HEK293 (cell line): ENCODE data around the gene MDFIC.

ENCODE experiments used
- CTCF ChIA-PET: fragments of 350-600 bp; formaldehyde crosslinking; extraction: SDS; loops from one replicate; lab custom pipeline; 2021; ENCODE audit warnings: antibody characterized with exemption; lab: Yijun Ruan, JAX
- POLR2A ChIA-PET: fragments of 300-600 bp; formaldehyde crosslinking; extraction: SDS; loops from one replicate; lab custom pipeline; 2020; ENCODE audit warnings: antibody characterized with exemption, inconsistent platforms; lab: Yijun Ruan, JAX
- H3K27ac ChIP-seq: fragments of 200-500 bp; sonication (Bioruptor generic); 2 replicates; pipeline ENCODE4 v1.5.1; 2014; ENCODE audit warnings: low read depth, low read length, control low read depth, inconsistent platforms; ENCODE audit errors: extremely low read depth
- H3K36me3 ChIP-seq, 2 experiments: fragments of 200-500 bp in 1 of 2; sonication (Bioruptor generic) in 1 of 2; 1 replicate in 1 of 2; 2 replicates in 1 of 2; pipeline ENCODE4 v1.5.1; 2014 to 2017; ENCODE audit warnings: inconsistent platforms in 2 of 2, low read length in 2 of 2; ENCODE audit not compliant: control insufficient read depth in 2 of 2, insufficient read depth in 1 of 2
- H3K4me1 ChIP-seq: fragments of 200-500 bp; sonication (Bioruptor generic); 2 replicates; pipeline ENCODE4 v1.5.1; 2014; ENCODE audit warnings: mild to moderate bottlenecking, low read length, inconsistent platforms; ENCODE audit not compliant: control insufficient read depth, insufficient read depth
- H3K4me3 ChIP-seq: 2 replicates; pipeline ENCODE4 v1.5.1; 2011; ENCODE audit warnings: low read depth, mild to moderate bottlenecking, control low read depth, low read length, moderate library complexity
- H3K9me3 ChIP-seq: fragments of 200-500 bp; sonication (Bioruptor generic); 2 replicates; pipeline ENCODE4 v1.5.1; 2014; ENCODE audit warnings: low read depth, low read length, inconsistent platforms; ENCODE audit not compliant: control insufficient read depth, insufficient read depth
- EGR2 ChIP-seq: fragments of 450-650 bp; formaldehyde crosslinking; IDR thresholded peaks from 2 replicates; pipeline ENCODE4 v1.5.1; 2016; ENCODE audit warnings: low read depth, missing biosample characterization, missing genetic modification characterization
- HOXD13 ChIP-seq: sonication (generic); formaldehyde crosslinking; IDR thresholded peaks from 2 replicates; pipeline ENCODE4 v1.8.0; 2022; ENCODE audit warnings: missing genetic modification reagents, borderline replicate concordance
- OSR2 ChIP-seq: fragments of 450-650 bp; formaldehyde crosslinking; IDR thresholded peaks from 2 replicates; pipeline ENCODE4 v1.5.1; 2016; ENCODE audit warnings: missing biosample characterization, missing genetic modification characterization
- REPIN1 ChIP-seq: fragments of 450-650 bp; formaldehyde crosslinking; IDR thresholded peaks from 2 replicates; pipeline ENCODE4 v1.5.1; 2017; ENCODE audit warnings: missing biosample characterization, missing genetic modification characterization, low read depth
- ZBTB1 ChIP-seq: fragments of 450-650 bp; formaldehyde crosslinking; IDR thresholded peaks from 2 replicates; pipeline ENCODE4 v1.5.1; 2016; ENCODE audit warnings: missing biosample characterization, missing genetic modification characterization
- ZNF138 ChIP-seq: fragments of 450-650 bp; formaldehyde crosslinking; IDR thresholded peaks from 2 replicates; pipeline ENCODE4 v1.5.1; 2016; ENCODE audit warnings: missing biosample characterization, missing genetic modification characterization, borderline replicate concordance
- ZNF146 ChIP-seq: fragments of 450-650 bp; formaldehyde crosslinking; IDR thresholded peaks from 2 replicates; pipeline ENCODE4 v1.5.1; 2016; ENCODE audit warnings: missing biosample characterization, missing genetic modification characterization
- ZNF184 ChIP-seq: fragments of 450-650 bp; IDR thresholded peaks from 2 replicates; pipeline ENCODE4 v1.5.1; 2018; ENCODE audit warnings: missing biosample characterization, mild to moderate bottlenecking, missing genetic modification characterization
- ZNF266 ChIP-seq: fragments of 450-650 bp; formaldehyde crosslinking; IDR thresholded peaks from 2 replicates; pipeline ENCODE4 v1.5.1; 2016; ENCODE audit warnings: missing biosample characterization, missing genetic modification characterization, low read depth
- ZNF324 ChIP-seq: fragments of 450-650 bp; formaldehyde crosslinking; IDR thresholded peaks from 2 replicates; pipeline ENCODE4 v1.5.1; 2016; ENCODE audit warnings: missing biosample characterization, missing genetic modification characterization
- ZNF354C ChIP-seq: fragments of 450-650 bp; formaldehyde crosslinking; IDR thresholded peaks from 2 replicates; pipeline ENCODE4 v1.5.1; 2016; ENCODE audit warnings: missing biosample characterization, missing genetic modification characterization, low read depth, borderline replicate concordance
- ZNF404 ChIP-seq: fragments of 450-650 bp; formaldehyde crosslinking; IDR thresholded peaks from 2 replicates; pipeline ENCODE4 v1.5.1; 2017; ENCODE audit warnings: missing biosample characterization, missing genetic modification characterization
- ZNF423 ChIP-seq: fragments of 450-650 bp; formaldehyde crosslinking; IDR thresholded peaks from 2 replicates; pipeline ENCODE4 v1.5.1; 2016; ENCODE audit warnings: missing biosample characterization, missing genetic modification characterization
- ZNF48 ChIP-seq: fragments of 450-650 bp; formaldehyde crosslinking; IDR thresholded peaks from 2 replicates; pipeline ENCODE4 v1.5.1; 2016; ENCODE audit warnings: missing biosample characterization, missing genetic modification characterization
- ZNF529 ChIP-seq: fragments of 450-650 bp; formaldehyde crosslinking; IDR thresholded peaks from 2 replicates; pipeline ENCODE4 v1.5.1; 2017; ENCODE audit warnings: missing genetic modification characterization, missing biosample characterization; ENCODE audit not compliant: insufficient replicate concordance
- ZNF621 ChIP-seq: fragments of 450-650 bp; formaldehyde crosslinking; IDR thresholded peaks from 2 replicates; pipeline ENCODE4 v1.5.1; 2017; ENCODE audit warnings: missing biosample characterization, missing genetic modification characterization
- ZNF626 ChIP-seq: fragments of 450-650 bp; sonication (Bioruptor Pico); formaldehyde crosslinking; IDR thresholded peaks from 2 replicates; pipeline ENCODE4 v1.5.1; 2018; ENCODE audit warnings: missing biosample characterization, missing genetic modification characterization, inconsistent platforms
- ZNF660 ChIP-seq: fragments of 450-650 bp; IDR thresholded peaks from 2 replicates; pipeline ENCODE4 v1.5.1; 2018; ENCODE audit warnings: missing biosample characterization, mild to moderate bottlenecking, missing genetic modification characterization
- ZNF747 ChIP-seq: fragments of 450-650 bp; formaldehyde crosslinking; IDR thresholded peaks from 2 replicates; pipeline ENCODE4 v1.5.1; 2016; ENCODE audit warnings: missing biosample characterization, missing genetic modification characterization
- ZNF785 ChIP-seq: fragments of 450-650 bp; formaldehyde crosslinking; IDR thresholded peaks from 2 replicates; pipeline ENCODE4 v1.5.1; 2016; ENCODE audit warnings: missing biosample characterization, missing genetic modification characterization
- ZSCAN16 ChIP-seq: fragments of 450-650 bp; formaldehyde crosslinking; IDR thresholded peaks from 2 replicates; pipeline ENCODE4 v1.5.1; 2016; ENCODE audit warnings: missing biosample characterization, missing genetic modification characterization
- TF ChIP-seq, protein P1 (sequence below): fragments of 450-650 bp; formaldehyde crosslinking; IDR thresholded peaks from 2 replicates; pipeline ENCODE4 v1.5.1; 2016; ENCODE audit warnings: missing biosample characterization, missing genetic modification characterization
- TF ChIP-seq, protein P2 (sequence below): fragments of 450-650 bp; formaldehyde crosslinking; IDR thresholded peaks from 2 replicates; pipeline ENCODE4 v1.5.1; 2017; ENCODE audit warnings: missing biosample characterization, missing genetic modification characterization
- TF ChIP-seq, protein P3 (sequence below): fragments of 450-650 bp; formaldehyde crosslinking; optimal IDR thresholded peaks from 2 replicates; pipeline ENCODE3; 2016; ENCODE audit warnings: missing biosample characterization, mild to moderate bottlenecking, missing genetic modification characterization
- TF ChIP-seq, protein P4 (sequence below): fragments of 450-650 bp; formaldehyde crosslinking; IDR thresholded peaks from 2 replicates; pipeline ENCODE4 v1.5.1; 2016; ENCODE audit warnings: missing biosample characterization, missing genetic modification characterization, low read depth

MDFIC gene

DNA sequence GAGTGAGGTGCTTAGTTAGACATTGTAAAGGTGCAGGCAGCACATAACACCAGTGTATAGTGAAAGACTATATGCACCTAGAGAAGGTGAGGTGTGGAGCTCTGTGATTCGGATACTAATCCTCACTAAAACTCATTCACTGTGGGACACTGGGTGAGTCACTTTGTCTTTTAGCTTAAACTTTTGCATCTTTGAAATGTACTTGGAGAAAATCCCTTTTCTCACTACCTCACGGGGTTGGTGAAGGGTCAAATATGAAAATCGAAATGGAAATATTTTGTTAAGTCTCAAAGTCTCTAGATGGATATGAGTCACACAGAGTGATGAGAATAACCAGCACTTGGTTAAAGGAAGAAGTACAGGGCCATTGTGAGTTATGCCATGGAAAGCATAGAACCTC lies 38.0 kb downstream of the MDFIC start:
- H3K27ac ChIP-seq = no peak overlapping the region
- H3K36me3 ChIP-seq = no peaks in the 10 kb centered on the region
- H3K4me3 ChIP-seq = no peak overlapping the region
- POLR2A ChIA-PET = no interaction called here
- no peak for TF ChIP-seq ZNF324 (tag by site-specific recombination)
- no peaks in the 10 kb centered on the region for H3K4me1 ChIP-seq
- no peaks in the 10 kb centered on the region for H3K9me3 ChIP-seq
- CTCF ChIA-PET = interaction anchor here (1.3 kb wide), 1 partner anchor 42 kb away, joined by 3 read pairs; no protein-coding TSS in a partner anchor

DNA sequence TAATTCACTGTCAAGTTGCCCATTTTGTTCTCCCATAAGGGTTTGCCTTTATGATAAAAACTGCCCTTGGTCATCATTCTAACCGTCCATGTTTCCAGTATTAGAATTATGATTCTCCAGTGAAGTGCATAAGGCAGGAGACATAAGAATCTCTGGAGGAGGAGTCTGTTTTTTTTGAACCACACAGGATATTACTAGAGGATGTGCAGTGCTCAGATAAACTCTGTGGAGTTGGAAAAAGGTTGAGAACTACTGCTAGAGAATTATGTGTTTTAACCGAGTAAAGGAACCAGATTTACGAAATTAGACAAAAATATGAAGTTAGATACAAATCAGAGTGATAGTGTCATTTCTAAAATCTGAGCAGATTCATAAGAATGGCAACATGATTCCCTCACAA lies 40.5 kb downstream of the MDFIC start:
- no peaks in the 10 kb centered on the region for H3K4me1 ChIP-seq
- TF ChIP-seq ZNF266 (tag by site-specific recombination) (no peak), ZNF626 (tag by site-specific recombination) (no peak), ZNF138 (tag by site-specific recombination) (no peak), ZNF146 (no peak), HOXD13 (no peak), ZNF660 (tag by site-specific recombination) (no peak)
- TF ChIP-seq, protein P1, sequence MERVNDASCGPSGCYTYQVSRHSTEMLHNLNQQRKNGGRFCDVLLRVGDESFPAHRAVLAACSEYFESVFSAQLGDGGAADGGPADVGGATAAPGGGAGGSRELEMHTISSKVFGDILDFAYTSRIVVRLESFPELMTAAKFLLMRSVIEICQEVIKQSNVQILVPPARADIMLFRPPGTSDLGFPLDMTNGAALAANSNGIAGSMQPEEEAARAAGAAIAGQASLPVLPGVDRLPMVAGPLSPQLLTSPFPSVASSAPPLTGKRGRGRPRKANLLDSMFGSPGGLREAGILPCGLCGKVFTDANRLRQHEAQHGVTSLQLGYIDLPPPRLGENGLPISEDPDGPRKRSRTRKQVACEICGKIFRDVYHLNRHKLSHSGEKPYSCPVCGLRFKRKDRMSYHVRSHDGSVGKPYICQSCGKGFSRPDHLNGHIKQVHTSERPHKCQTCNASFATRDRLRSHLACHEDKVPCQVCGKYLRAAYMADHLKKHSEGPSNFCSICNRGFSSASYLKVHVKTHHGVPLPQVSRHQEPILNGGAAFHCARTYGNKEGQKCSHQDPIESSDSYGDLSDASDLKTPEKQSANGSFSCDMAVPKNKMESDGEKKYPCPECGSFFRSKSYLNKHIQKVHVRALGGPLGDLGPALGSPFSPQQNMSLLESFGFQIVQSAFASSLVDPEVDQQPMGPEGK (tag by site-specific recombination) = no peak
- TF ChIP-seq, protein P2, sequence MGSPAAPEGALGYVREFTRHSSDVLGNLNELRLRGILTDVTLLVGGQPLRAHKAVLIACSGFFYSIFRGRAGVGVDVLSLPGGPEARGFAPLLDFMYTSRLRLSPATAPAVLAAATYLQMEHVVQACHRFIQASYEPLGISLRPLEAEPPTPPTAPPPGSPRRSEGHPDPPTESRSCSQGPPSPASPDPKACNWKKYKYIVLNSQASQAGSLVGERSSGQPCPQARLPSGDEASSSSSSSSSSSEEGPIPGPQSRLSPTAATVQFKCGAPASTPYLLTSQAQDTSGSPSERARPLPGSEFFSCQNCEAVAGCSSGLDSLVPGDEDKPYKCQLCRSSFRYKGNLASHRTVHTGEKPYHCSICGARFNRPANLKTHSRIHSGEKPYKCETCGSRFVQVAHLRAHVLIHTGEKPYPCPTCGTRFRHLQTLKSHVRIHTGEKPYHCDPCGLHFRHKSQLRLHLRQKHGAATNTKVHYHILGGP = no peak
- H3K9me3 ChIP-seq = no peaks in the 10 kb centered on the region
- H3K27ac ChIP-seq = no peak overlapping the region
- CTCF ChIA-PET = no interaction called here
- no peak overlapping the region for H3K4me3 ChIP-seq
- POLR2A ChIA-PET = no interaction called here
- no peaks in the 10 kb centered on the region; a peak in 1 of 3 replicates for H3K36me3 ChIP-seq

DNA sequence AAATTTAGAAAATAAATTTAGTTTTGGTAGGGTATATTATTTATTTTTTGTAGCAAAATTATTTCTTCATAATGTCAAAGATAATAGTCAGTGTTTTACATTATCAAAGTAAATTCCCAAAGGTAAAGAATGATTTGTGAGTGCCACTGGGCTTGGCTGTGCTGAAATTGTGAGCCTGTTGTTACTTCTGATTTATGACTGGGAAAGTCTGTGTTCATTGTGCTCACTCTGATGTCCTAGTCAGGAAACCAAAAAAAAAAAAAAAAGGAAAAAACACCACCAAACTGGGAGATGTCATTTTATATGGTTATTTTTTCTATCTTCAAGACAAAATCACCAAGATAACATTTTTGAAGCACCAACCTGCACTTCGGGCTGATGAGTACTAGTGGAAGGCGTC lies 44.3 kb downstream of the MDFIC start:
- no peaks in the 10 kb centered on the region for H3K9me3 ChIP-seq
- no peak overlapping the region for H3K4me3 ChIP-seq
- CTCF ChIA-PET = no interaction called here
- TF ChIP-seq ZNF138 (tag by site-specific recombination) (no peak), ZNF747 (tag by site-specific recombination) (no peak), ZNF621 (tag by site-specific recombination) (no peak), EGR2 (tag by site-specific recombination) (no peak)
- no peak overlapping the region for H3K27ac ChIP-seq
- no peaks in the 10 kb centered on the region; a peak in 1 of 3 replicates for H3K36me3 ChIP-seq
- H3K4me1 ChIP-seq = no peaks in the 10 kb centered on the region
- POLR2A ChIA-PET = interaction anchor here (0.7 kb wide), 1 partner anchor 710 kb away, joined by 3 read pairs; no protein-coding TSS in a partner anchor

DNA sequence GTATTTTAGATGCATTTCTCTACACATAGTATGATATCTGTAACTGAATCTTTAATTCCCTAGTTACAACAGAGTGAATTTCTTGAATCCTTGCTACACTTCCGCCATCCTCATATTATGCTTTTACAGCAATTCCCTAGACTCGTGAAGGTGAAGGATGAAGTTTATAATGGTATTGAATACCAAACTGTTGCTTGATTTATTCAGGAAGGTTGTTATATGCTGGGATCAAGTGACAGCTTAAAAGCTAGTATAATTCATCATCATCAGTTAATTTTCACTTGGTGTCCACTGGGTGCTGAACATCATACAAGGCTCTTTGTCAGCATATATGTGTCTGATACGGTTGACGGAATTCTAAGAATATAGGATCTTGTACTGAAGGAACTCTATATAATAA lies 47.2 kb downstream of the MDFIC start:
- H3K36me3 ChIP-seq = no peaks in the 10 kb centered on the region; a peak in 1 of 3 replicates
- H3K9me3 ChIP-seq = no peaks in the 10 kb centered on the region
- ChIA-PET CTCF (no interaction called here), POLR2A (no interaction called here)
- no peak overlapping the region for H3K4me3 ChIP-seq
- no peaks in the 10 kb centered on the region for H3K4me1 ChIP-seq
- H3K27ac ChIP-seq = no peak overlapping the region
- TF ChIP-seq ZNF184 (tag by site-specific recombination) = no peak
- no peak for TF ChIP-seq ZNF404
- TF ChIP-seq ZNF529 (tag by site-specific recombination) = no peak
- no peak for TF ChIP-seq ZNF354C (tag by site-specific recombination)
- no peak for TF ChIP-seq OSR2
- TF ChIP-seq, protein P3, sequence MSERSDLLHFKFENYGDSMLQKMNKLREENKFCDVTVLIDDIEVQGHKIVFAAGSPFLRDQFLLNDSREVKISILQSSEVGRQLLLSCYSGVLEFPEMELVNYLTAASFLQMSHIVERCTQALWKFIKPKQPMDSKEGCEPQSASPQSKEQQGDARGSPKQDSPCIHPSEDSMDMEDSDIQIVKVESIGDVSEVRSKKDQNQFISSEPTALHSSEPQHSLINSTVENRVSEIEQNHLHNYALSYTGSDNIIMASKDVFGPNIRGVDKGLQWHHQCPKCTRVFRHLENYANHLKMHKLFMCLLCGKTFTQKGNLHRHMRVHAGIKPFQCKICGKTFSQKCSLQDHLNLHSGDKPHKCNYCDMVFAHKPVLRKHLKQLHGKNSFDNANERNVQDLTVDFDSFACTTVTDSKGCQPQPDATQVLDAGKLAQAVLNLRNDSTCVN (tag by site-specific recombination) = no peak
- TF ChIP-seq ZNF48 (tag by site-specific recombination) = no peak
- TF ChIP-seq ZBTB1 (tag by site-specific recombination) = no peak
- no peak for TF ChIP-seq ZNF785 (tag by site-specific recombination)
- TF ChIP-seq ZSCAN16 (tag by site-specific recombination) = no peak
- TF ChIP-seq REPIN1 (tag by site-specific recombination) = no peak
- no peak for TF ChIP-seq ZNF423 (tag by site-specific recombination)
- TF ChIP-seq, protein P4, sequence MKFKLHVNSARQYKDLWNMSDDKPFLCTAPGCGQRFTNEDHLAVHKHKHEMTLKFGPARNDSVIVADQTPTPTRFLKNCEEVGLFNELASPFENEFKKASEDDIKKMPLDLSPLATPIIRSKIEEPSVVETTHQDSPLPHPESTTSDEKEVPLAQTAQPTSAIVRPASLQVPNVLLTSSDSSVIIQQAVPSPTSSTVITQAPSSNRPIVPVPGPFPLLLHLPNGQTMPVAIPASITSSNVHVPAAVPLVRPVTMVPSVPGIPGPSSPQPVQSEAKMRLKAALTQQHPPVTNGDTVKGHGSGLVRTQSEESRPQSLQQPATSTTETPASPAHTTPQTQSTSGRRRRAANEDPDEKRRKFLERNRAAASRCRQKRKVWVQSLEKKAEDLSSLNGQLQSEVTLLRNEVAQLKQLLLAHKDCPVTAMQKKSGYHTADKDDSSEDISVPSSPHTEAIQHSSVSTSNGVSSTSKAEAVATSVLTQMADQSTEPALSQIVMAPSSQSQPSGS (tag by site-specific recombination) = no peak
